Measurements from ENCODE around the gene KLK5.

KLK5 gene

DNA sequence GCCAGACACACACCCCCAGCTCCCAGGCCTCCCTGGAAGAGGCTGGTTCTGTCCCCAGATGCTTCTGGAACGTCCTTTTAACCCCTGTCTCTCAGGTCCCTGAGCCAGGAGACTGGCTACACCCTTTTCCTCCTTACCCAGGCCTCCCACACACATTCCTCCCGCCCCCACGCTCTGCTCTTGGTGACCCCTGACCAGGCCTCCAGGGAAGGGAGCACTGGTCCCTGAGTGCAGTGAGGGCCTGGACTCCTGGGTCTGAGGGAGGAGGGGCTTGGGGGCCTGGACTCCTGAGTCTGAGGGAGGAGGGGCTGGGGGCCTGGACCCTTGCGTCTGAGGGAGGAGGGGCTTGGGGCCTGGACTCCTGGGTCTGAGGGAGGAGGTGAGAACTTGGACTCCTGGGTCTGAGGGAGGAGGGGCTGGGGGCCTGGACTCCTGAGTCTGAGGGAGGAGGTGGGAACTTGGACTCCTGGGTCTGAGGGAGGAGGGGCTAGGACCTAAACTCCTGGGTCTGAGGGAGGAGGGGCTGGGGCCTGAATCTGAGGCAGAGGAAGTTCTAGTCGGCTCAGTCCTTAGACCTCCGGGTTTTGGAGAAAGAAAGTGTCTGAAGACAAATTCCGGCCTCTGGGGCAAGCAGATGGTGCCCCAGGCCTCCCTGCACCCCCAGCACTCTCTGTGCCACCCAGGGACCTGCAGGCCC lies 16.0 kb upstream of the KLK5 start:
- no peak for DNase-seq (ENCODE audit: low read depth in 2 of 2)

DNA sequence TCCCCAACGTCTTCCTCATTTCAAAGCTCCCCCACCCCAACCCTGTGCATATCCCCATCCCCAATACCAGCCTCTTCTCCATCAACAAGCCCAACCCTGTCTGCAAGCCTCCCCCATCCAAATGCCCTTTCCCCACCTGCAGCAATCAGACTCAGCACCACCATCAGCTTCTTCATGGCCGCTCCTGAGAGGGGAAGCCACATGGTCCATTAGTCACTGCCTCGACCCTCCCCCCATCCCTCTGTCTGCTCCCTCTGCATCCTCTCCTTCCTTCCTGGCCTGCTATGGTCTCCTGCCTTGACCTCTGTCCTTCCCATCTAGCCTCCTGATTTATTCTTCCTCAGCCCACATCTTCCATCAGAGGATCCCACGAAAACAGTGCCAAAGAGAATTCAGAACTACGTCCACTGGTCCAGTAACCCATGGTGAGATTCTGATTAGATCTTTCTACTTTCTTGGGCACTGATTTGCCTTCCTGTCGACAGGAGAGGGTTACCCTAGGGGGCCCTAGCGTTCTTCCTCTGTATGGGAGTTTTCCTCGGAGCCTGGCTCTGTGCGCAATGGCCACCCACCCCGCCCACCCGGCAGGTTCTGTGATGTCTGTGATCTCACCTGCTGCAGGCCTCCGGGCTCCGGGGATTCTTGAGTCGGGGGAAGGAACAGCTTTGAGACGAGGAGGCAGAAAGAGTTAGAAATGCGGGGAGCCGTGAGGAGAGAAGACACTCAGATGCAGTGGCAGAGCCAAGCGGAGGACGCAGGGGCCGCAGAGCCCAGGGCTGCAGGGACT lies 15.3 kb upstream of the KLK5 start:
- DNase-seq (ENCODE audit: low read depth in 2 of 2), result no peak

- no peak for DNase-seq (ENCODE audit: low read depth in 2 of 2)
These were observed 11.4 kb upstream of the KLK5 start for GRCh38 chr19:50964266-50964665.

DNA sequence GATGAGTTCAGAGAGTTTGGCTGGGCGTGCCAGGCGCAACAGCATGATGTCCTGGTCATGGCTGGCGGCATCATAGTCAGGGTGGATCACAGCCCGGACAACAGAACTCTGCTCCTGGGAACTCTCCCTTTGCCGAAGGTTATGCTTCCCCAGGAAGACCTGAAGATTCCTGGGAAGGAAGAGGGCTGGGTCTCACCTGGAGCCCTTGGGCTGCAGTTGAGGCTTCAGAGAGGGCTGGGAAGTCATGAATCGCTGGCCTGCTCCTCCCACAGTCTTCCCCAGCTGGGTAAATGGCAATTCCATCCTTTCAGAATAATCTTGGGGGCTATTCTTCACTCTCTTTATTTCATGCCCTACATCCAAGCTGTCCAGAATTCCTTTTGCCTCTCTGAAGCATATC lies 10.5 kb upstream of the KLK5 start:
- no peak for DNase-seq (ENCODE audit: low read depth in 2 of 2)

DNA sequence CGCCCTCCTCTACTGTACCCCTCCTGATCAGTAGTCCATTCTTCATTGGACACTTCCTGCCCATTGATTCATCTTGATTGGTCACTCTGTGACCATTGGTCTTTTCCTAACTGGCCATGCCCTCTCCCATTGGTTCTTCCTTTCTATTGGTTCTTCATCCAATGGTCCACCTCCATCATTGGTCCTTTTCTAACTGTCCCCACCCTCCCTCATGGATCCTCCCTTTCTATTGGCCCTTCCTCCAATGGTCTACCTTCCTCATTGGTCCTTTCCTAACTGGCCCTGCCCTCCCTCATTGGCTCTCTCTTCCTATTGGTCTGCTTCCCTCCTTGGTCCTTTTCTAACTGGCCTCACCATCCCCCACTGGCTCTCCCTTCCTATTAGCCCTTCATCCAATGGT lies 9.4 kb upstream of the KLK5 start:
- no peak for DNase-seq (ENCODE audit: low read depth in 2 of 2)

GRCh38 chr19:50959731-50960500 lies 7.1 kb upstream of the KLK5 start:
- no peak for DNase-seq (ENCODE audit: low read depth in 2 of 2)

GRCh38 chr19:50957587-50957986 lies 4.7 kb upstream of the KLK5 start:
- no peak for DNase-seq (ENCODE audit: low read depth in 2 of 2)

DNA sequence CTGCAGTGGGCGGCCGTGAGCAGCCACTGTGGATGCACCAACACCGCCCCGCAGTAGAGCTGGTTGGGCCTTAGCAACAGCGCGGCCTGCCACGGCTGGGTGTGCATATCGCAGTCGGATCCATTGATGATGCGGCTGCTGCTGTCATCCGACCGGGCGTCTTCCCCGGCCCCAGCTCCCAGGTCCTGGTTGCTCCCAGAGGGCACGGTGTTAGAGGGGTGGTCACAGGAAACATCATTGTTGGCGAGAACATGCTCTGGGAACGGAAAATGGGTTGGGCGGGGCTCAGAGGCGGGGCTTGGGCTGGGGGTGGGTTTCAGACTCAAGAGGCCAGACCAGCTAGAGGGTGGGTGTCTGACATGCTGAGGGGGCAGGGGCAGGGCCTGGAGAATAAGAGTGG lies 3.0 kb downstream of the KLK5 start:
- no peak for DNase-seq (ENCODE audit: low read depth in 2 of 2)

DNA sequence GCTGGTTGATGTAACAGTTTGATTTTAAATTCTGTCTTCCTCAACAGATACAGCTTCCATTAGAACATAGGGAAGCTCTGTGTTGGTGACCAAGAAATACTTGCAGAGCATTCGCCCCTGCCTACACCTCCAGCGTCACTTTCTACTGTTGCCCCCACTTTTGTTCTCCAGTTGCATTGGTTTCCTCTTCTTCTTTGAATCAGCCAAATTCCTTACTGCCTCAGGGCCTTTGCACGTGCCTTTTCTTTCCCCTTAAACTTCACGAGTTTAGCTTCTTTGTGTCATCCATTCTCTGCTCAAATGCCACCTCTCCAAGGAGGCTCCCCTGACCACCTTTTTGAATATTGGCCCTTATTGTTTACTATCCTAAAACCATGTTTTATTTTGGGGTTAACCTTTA lies 5.7 kb downstream of the KLK5 start:
- DNase-seq (ENCODE audit: low read depth in 2 of 2), result no peak

- DNase-seq (ENCODE audit: low read depth in 2 of 2), result no peak
These were observed 8.0 kb downstream of the KLK5 start for GRCh38 chr19:50944795-50945194.

GRCh38 chr19:50943074-50943828 lies 9.6 kb downstream of the KLK5 start:
- no peak for DNase-seq (ENCODE audit: low read depth in 2 of 2)

GRCh38 chr19:50939596-50939995 lies 13.2 kb downstream of the KLK5 start:
- DNase-seq (ENCODE audit: low read depth in 2 of 2), result no peak

DNA sequence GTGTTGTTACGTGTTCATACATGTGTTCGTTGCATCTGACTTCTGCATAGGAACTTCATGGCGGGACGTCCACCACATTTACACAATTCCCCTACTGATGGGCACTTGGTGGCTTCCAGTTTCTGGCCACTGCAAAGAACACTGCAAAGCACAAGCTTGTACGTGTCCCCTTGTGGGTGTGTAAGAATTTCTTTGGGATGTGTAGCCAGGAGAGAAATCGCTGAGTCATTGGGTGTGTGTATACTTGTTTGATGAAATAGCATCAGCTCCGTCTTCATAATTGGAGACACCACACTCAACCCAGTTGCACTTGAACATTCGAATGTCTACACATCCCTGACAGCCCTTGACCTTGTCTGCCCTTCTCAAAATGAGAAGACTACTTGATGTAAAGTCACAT lies 19.2 kb downstream of the KLK5 start:
- no peak for DNase-seq (ENCODE audit: low read depth in 2 of 2)

GRCh38 chr19:50932690-50933083 lies 20.2 kb downstream of the KLK5 start:
- DNase-seq (ENCODE audit: low read depth in 2 of 2), result no peak

DNA sequence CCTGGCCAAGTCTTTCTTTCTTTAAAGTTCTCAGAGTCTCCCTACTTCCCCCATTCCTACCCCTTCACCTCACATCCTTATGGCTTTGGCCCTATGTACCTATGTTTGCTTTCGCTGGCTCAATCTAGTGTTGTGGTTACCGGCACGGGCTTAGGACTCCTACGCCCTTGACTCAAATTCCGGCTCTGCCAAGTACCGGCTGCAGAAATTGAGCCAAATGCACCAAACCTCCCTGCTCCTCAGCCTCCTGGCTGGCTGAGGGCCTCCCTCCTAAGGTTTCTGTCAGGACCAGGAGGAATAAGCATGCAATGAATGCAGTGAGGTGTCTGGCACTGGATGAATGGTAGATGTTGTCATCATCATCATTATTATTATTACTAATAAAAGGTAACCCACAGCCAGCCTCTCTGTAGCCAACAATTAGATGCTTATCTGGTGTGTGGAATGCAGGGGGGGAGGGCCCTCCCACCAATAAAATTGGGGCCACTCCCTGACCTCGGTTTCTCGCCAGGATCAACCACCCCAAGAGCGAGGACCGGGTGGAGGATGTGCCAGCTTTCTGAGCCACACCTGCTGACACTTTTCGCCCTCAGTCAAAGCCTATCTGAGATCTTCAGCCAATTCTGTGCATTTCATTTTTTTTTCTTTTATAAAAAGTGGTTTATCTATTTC lies 20.7 kb downstream of the KLK5 start:
- no peak for DNase-seq (ENCODE audit: low read depth in 2 of 2)

GRCh38 chr19:50931023-50931422 lies 21.8 kb downstream of the KLK5 start:
- DNase-seq (ENCODE audit: low read depth in 2 of 2), result no peak

GRCh38 chr19:50928831-50929230 lies 24.0 kb downstream of the KLK5 start:
- no peak for DNase-seq (ENCODE audit: low read depth in 2 of 2)

DNA sequence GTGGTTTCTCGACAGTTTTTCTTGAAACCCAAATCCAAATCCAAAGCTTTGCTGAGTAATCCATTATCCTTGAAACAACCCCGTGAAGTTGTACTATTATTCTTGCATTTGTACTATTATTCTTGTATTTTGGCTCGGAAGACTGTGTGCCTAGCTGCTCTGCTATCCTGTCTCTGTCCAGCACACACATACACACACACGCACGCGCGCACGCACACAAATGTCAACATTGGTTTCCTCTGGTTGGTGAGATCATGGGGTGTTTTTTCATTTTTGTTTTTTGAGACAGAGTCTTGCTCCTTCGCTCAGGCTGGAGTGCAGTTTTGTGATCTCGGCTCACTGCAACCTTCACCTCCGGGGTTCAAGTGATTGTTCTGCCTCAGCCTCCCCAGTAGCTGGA lies 26.7 kb downstream of the KLK5 start:
- DNase-seq (ENCODE audit: low read depth in 2 of 2), result no peak

DNA sequence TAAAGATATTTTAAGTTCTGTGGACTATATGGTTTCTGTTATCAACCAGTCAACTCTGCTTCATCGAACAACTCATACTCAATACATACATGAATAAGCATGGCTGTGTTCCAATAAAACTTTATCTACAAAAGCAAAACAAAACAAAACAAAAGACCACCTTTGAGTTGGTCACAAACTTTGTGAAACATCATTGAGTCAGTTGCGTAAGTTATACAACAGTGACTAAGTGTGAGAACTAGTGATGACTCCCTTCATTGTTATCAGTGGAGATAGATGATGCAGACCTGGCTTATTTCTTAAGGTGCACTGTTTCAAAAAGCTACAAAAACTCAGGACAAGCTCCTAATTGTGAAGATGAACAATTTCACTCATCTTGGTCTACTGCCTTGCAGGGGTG lies 27.1 kb downstream of the KLK5 start:
- no peak for DNase-seq (ENCODE audit: low read depth in 2 of 2)

DNA sequence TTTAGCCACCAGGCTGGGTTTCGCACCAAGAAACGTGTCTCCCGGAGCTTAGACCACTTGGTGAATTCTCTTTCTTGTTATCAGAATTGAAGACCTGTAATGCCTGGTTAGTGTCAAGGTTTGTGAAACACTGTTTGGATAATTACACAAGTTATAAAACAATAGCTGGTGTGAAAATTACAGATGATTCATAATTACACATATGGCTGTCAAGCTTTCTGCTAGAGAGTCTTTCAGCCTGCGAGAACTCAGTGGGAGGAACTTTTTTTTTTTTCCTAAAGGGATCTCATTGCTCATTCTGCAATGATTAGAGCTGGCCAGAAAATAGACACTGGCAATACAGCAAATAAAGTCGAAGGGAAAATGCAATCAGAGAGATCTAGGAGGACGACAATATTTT lies 28.3 kb downstream of the KLK5 start:
- DNase-seq (ENCODE audit: low read depth in 2 of 2), result no peak

- peak; percentile 35 to 55 for DNase-seq (ENCODE audit: low read depth in 2 of 2)
These were observed 30.5 kb downstream of the KLK5 start for GRCh38 chr19:50922317-50922853.
